GM19468 (cell line): ENCODE data around the gene JMY.
"Not testable (repeated sequence)": the region's sequence is repeated elsewhere in the genome, so short reads cannot be mapped to it uniquely, and the experiment has no call there.

Experiments
- ATAC-seq: cut with Tn5 transposase; IDR thresholded peaks from one replicate; pipeline ENCODE4 v1.9.1; 2021; ENCODE audit warnings: mild to moderate bottlenecking, moderate library complexity, moderate number of reproducible peaks; ENCODE audit not compliant: unreplicated experiment; ENCODE audit errors: extremely low read depth

JMY gene

GRCh38 chr5:79236362-79236969 lies 535 bp downstream of the JMY start:
- ATAC-seq, result no peak

GRCh38 chr5:79236970-79237739 lies 1.2 kb downstream of the JMY start:
- ATAC-seq, result no peak

GRCh38 chr5:79237740-79238560 lies 2.0 kb downstream of the JMY start:
- ATAC-seq, result no peak

GRCh38 chr5:79240561-79240960 lies 4.6 kb downstream of the JMY start:
- no peak for ATAC-seq

GRCh38 chr5:79241535-79241979 lies 5.6 kb downstream of the JMY start:
- ATAC-seq, result no peak

GRCh38 chr5:79242242-79243039 lies 6.5 kb downstream of the JMY start:
- ATAC-seq, result no peak

GRCh38 chr5:79243224-79243623 lies 7.3 kb downstream of the JMY start:
- no peak for ATAC-seq

- ATAC-seq, result not testable (repeated sequence)
Observed at GRCh38 chr5:79254067-79254466, 18.1 kb downstream of the JMY start.

- ATAC-seq, result no peak
Observed at GRCh38 chr5:79255786-79256557, 20.0 kb downstream of the JMY start.

- no peak for ATAC-seq
Observed at GRCh38 chr5:79256563-79256962, 20.6 kb downstream of the JMY start.

GRCh38 chr5:79257314-79257713 lies 21.4 kb downstream of the JMY start:
- ATAC-seq, result no peak

GRCh38 chr5:79258801-79259200 lies 22.9 kb downstream of the JMY start:
- no peak for ATAC-seq

- no peak for ATAC-seq
Observed at GRCh38 chr5:79259383-79259782, 23.5 kb downstream of the JMY start.

- no peak for ATAC-seq
Observed at GRCh38 chr5:79259810-79260209, 23.9 kb downstream of the JMY start.

GRCh38 chr5:79261897-79262296 lies 26.0 kb downstream of the JMY start:
- no peak for ATAC-seq

- no peak for ATAC-seq
Observed at GRCh38 chr5:79263290-79263689, 27.4 kb downstream of the JMY start.

GRCh38 chr5:79267180-79267579 lies 31.2 kb downstream of the JMY start:
- no peak for ATAC-seq

GRCh38 chr5:79269733-79270166 lies 33.8 kb downstream of the JMY start:
- ATAC-seq, result no peak

GRCh38 chr5:79273341-79273740 lies 37.4 kb downstream of the JMY start:
- ATAC-seq, result no peak
